ENCODE data around the gene RNF126.

Gene RNF126

DNA sequence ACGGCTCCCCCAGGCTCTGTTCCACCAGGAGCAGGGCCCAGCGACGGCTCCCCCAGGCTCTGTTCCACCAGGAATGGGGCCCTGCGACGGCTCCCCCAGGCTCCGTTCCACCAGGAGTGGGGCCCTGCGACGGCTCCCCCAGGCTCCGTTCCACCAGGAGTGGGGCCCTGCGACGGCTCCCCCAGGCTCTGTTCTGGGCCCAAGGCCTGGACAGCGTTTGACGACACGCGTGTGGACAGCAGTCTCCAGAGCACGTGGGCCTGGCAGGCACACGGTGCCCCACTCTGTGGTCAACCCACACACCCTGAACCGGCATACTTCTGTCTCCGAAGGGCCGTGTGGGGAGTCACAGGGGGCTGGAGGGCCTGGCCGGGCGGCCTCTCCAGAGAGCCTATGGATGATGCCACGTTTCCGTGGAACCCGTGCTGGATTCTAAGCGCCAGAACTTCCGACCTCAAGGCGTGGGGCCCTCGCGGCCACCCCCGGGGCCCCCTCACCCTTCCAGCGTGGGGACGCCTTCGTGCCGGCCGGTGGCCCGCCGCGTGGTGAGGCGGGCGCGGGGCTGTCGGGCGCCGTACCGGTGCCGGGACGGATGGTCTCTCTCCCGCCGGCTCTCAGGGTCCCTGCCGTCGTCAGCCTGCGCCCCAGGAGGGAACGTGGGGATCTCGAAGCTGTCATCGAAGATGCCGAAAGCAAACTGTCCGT is 11.7 kb downstream of the RNF126 start:
- H3K27ac ChIP-seq, result no peak overlapping the region
- TF ChIP-seq, protein P1, sequence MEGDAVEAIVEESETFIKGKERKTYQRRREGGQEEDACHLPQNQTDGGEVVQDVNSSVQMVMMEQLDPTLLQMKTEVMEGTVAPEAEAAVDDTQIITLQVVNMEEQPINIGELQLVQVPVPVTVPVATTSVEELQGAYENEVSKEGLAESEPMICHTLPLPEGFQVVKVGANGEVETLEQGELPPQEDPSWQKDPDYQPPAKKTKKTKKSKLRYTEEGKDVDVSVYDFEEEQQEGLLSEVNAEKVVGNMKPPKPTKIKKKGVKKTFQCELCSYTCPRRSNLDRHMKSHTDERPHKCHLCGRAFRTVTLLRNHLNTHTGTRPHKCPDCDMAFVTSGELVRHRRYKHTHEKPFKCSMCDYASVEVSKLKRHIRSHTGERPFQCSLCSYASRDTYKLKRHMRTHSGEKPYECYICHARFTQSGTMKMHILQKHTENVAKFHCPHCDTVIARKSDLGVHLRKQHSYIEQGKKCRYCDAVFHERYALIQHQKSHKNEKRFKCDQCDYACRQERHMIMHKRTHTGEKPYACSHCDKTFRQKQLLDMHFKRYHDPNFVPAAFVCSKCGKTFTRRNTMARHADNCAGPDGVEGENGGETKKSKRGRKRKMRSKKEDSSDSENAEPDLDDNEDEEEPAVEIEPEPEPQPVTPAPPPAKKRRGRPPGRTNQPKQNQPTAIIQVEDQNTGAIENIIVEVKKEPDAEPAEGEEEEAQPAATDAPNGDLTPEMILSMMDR (conservative IDR thresholded peaks at IDR 0.05), result no peak

DNA sequence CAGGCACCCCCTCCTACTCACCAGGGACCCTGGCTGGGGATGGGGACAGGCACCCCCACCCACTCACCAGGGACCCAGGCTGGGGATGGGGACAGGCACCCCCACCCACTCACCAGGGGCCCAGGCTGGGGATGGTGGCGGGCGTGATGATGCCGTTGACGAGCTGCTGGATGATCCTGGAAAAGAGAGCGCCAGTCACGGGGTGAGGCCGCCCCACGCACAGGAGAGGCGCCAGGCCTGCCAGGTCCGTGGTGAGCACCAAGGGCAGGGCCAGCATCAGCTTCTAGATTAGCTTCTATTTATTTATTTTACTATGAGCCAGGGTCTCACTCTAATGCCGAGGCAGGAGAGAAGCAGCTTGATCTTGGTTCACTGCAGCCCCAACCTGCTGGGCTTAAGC is 12.9 kb downstream of the RNF126 start:
- TF ChIP-seq, protein P1 (conservative IDR thresholded peaks at IDR 0.05), result no peak
- no peak for TF ChIP-seq ZFX (IDR thresholded peaks at IDR 0.05)
- H3K27ac ChIP-seq, result no peak overlapping the region

DNA sequence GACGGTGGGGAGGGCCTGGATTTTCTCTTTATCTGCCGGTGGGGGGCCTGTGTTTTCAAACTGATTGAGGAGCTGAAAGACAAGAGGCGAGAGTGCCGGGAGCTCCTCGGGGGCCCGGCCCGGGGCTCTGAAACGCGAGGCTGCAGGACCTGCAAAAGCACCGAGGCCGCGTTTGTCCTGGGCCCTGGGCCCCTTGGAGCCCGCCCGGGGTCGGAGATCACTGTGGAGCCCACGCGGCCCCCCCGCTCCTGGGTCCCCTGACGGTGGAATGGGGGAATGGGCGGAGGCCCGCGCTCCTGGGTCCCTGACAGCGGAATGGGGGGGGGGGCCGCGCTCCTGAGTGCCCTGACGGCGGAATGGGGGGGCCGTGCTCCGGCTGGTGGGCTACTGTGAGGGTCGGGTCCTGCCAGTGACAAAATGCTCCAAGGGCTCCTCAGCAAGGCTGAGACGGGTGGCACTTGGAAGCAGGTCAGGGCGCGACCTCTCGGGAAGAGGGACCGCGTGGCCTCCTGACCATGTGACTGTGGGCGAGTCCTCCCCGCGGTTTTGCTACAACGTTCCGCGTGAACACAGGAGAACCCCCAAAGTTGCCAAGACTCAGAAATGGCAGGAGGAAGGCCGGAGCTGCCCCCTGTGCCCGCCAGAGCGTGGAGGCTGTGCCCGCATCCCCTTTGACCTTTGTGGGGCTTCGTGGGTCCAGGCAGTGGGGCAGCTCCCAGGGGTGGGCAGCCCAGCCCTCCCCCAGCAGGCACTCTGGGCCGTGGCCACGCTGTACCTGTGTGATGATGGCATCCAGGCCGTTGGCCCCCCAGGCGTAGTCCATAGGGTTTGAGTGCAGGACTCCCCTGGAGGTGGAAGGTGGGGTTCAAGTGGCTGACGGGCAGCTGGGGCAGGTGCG is 13.9 kb downstream of the RNF126 start:
- no peak overlapping the region for H3K27ac ChIP-seq
- no peak for TF ChIP-seq ZFX (IDR thresholded peaks at IDR 0.05)

DNA sequence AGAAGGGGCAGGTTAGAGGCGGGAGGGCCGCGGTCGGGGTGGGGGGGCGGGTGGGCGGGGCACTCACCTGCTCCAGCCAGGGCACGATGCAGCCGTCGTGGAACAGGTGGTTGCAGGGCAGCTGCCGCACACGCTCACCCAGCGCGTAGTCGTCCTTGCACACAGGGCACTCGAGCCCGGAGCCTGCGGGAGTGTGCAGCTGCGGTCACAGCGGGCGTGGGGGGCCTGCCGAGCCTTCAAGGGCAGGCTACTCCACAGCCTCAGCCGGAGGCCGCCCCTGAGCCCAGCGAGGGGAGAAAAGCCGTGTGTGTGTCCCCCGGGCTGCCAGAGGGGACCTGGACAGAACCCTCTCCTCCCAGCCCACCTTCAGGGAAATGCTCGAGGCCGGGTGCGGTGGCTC is 14.7 kb downstream of the RNF126 start:
- H3K27ac ChIP-seq, result no peak overlapping the region
- TF ChIP-seq, protein P1 (conservative IDR thresholded peaks at IDR 0.05), result no peak
- no peak for TF ChIP-seq ZFX (IDR thresholded peaks at IDR 0.05)

DNA sequence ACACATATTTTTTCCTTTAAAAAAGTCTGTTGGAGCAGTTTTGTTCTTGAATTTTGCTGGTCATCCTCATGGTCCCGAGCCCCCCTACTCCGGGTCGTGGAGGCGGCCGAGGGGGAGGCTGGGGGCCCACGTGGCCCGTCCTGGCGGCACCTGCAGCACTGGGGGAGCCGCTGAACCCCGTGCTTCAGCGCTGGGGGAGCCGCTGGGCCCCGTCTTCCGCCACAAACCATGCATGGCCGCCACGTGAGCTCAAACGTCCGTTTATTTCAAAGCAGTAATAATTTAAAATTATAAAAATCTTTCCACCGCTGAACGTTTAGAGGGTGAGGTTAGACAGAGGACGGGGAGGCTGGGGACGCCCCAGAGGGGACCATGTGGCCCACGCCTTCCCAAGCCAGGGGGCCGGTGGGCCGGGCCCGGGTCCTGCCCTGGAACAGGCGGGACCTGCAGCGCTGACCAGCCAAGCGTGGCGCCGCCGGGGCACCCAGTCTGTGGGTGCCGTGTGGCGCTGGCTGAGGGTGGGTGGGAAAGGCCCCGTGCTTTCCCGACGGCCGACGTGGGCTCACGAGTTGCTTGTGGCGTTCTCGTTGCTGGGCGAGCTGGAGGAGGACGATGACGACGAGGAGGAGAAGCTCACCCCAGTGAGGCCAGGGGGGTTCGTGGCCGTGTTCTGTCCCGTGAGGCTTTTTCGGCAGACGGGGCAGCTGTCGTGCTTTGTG is 15.3 kb downstream of the RNF126 start:
- TF ChIP-seq, protein P1 (conservative IDR thresholded peaks at IDR 0.05), result no peak
- TF ChIP-seq ZFX (IDR thresholded peaks at IDR 0.05), result no peak
- no peak overlapping the region for H3K27ac ChIP-seq

DNA sequence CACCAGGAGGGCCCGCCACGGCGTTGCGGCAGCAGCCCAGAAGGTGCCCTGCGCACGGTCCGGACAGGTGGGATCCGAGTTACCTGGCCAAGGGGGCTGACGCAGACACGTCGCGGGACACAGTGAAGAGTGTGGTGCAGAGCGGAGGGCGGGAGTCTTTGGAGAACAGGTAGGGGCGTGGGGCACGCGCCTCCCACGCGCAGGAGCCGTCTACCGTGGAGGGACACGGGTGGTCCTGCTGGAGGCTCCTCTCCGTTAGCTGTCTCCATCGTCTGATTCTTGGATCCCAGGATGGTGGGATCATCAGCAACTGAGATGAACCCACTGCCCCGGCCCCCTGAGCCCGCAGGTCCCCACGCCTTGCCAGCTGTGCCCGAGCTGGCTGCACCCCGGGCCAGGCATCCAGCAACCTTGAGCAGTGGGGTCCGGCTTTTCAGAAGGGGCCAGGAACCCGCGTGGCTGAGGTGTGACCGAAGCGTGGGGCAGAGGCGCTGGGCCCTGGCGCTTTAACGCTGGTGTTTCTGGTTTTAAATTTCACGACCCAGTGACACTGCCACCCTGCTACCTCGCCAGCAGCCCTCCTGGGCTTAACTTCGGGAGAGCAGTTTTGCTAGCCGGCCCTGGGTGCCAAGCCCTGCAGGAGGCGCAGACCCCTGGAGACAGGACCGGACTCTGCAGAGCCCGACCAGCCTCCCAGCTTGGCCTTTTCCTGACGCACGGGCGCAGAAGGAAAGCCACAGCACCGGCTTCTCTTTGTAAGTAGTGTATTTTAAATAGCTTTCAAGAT is 16.0 kb downstream of the RNF126 start:
- no peak overlapping the region for H3K27ac ChIP-seq
- TF ChIP-seq, protein P1 (conservative IDR thresholded peaks at IDR 0.05), result no peak
- TF ChIP-seq ZFX (IDR thresholded peaks at IDR 0.05), result no peak

Data from C4-2B (cell line).